NCI-H2227 (cell line): ENCODE data around the gene SEMA4A.

Experiments
- DNase-seq: peaks from one replicate; lab custom pipeline; 2025; ENCODE audit not compliant: unreplicated experiment; lab: John Stamatoyannopoulos, UW

Gene SEMA4A

GRCh38 chr1:156225677-156226014 lies 72.3 kb downstream of the SEMA4A start:
- no peak for DNase-seq

DNA sequence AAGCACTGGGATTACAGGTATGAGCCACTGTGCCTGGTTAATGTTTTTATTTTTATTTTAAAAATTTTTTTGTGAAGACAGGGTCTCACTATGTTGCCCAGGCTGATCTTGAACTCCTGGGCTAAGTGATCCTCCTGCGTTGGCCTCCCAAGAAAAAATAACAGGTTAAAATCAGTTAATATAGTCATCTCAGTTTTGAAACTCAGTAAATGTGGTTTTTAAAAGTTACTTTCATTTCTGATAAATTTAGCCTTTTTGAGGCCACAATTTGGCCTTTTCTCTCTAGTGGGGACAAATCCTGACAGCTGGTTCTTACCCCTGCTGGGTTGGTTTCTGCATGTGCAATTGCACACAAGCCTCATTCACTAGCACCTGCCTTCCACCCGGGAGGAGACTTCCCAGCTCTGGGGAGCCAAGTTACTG lies 72.7 kb downstream of the SEMA4A start:
- no peak for DNase-seq

- DNase-seq, result no peak
Observed at GRCh38 chr1:156226782-156227181, 73.4 kb downstream of the SEMA4A start.
